ENCODE results near the gene PLCB1. TPM values are rescaled to one million over a fixed set of nuclear protein-coding genes. Genes with fewer than 3 reads are reported as not detected.

Gene PLCB1
- total RNA-seq, 1 donor from 2014 or later, result 6.3 TPM

- H3K9me3 ChIP-seq, result no peaks in the 10 kb centered on the region
- intact Hi-C loops (cut with DNase I), result no loop called here
- no peak for TF ChIP-seq CTCF (IDR thresholded peaks at IDR 0.05)
- H3K36me3 ChIP-seq, result no peaks in the 10 kb centered on the region
- H3K27me3 ChIP-seq (ENCODE audit: low read depth), result no peaks in the 10 kb centered on the region
- H3K4me3 ChIP-seq, result no peak overlapping the region
- peaks cover 7% of the 10 kb centered on the region for H3K4me1 ChIP-seq
- ATAC-seq (no peak), DNase-seq (no peak)
- H3K27ac ChIP-seq, result no peak overlapping the region
Observed at GRCh38 chr20:8860011-8860495, 728.0 kb downstream of the PLCB1 start.

DNA sequence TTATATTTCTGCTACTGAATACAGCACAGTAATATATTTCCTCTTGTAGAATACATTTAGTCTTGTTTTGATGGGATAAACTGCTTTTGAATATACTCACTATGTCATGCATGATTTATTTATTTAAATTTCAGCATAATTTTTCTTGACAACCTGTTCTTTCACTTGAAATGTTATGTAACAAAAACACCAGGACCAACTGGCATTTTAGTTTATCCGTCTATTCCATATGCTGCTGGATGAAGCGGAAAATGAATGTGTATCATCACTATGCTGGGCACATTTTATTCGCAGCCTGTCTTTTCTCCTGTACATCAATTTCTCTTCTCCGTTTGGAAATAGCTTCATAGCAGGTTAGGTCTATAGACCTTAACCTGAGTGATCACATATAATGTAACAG lies 730.0 kb downstream of the PLCB1 start:
- intact Hi-C loops (cut with DNase I), result no loop called here
- Histone ChIP-seq H3K4me1 (no peaks in the 10 kb centered on the region), H3K9me3 (no peaks in the 10 kb centered on the region), H3K36me3 (no peaks in the 10 kb centered on the region), H3K4me3 (no peak overlapping the region), H3K27me3 (ENCODE audit: low read depth) (no peaks in the 10 kb centered on the region), H3K27ac (no peak overlapping the region)
- no peak for DNase-seq
- TF ChIP-seq CTCF (IDR thresholded peaks at IDR 0.05), result no peak
- no peak for ATAC-seq

DNA sequence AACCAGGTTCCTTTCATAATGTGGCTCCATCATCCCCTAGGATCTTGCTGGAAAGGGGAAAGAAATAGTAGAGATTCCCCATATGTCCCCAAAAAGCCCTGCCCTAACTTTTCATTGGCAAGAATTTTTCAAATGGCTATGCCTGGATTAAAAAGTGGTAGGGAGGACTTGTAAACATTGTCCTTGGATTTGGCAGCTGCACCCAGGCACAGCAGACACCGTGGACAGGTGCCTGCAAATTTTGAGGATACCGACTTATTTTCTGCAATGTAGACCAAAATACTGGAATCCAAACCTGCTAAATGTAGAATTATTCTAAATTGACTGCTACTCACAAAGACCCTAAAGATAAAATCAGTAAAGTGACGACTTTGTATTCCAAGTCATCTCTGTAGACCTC lies 733.6 kb downstream of the PLCB1 start:
- Histone ChIP-seq H3K36me3 (no peaks in the 10 kb centered on the region), H3K9me3 (no peaks in the 10 kb centered on the region), H3K27ac (no peak overlapping the region), H3K27me3 (ENCODE audit: low read depth) (no peaks in the 10 kb centered on the region), H3K4me1 (no peaks in the 10 kb centered on the region), H3K4me3 (no peak overlapping the region)
- intact Hi-C loops (cut with DNase I), result no loop called here
- no peak for ATAC-seq
- no peak for TF ChIP-seq CTCF (IDR thresholded peaks at IDR 0.05)
- DNase-seq, result no peak

- intact Hi-C loops (cut with DNase I), result no loop called here
- Histone ChIP-seq H3K4me1 (no peaks in the 10 kb centered on the region), H3K27ac (no peak overlapping the region), H3K9me3 (no peaks in the 10 kb centered on the region), H3K27me3 (ENCODE audit: low read depth) (no peaks in the 10 kb centered on the region), H3K4me3 (no peak overlapping the region), H3K36me3 (no peaks in the 10 kb centered on the region)
- no peak for ATAC-seq
- no peak for TF ChIP-seq CTCF (IDR thresholded peaks at IDR 0.05)
- no peak for DNase-seq
Observed at GRCh38 chr20:8867038-8867740, 735.1 kb downstream of the PLCB1 start.

DNA sequence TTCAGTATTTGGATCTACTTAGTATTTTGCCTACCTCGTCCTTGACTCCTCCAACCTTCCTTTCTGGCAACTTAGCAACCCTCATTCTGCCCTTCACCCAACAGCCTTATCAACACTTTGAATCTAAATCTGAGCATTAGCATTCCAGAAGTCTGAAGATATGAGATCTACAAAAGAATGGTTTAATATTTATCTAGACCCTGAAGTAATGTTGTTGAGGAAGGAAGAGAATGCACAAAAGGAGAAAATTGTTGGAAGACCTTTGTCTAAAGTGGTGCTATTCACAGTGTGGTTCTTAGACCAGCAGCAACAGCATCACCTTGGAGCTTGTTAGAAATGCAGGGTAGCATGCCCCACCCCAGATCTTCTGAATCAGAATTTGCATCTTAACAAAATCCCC lies 738.6 kb downstream of the PLCB1 start:
- H3K36me3 ChIP-seq, result no peaks in the 10 kb centered on the region
- H3K4me1 ChIP-seq, result no peaks in the 10 kb centered on the region
- H3K27ac ChIP-seq, result no peak overlapping the region
- no peak for TF ChIP-seq CTCF (IDR thresholded peaks at IDR 0.05)
- ATAC-seq, result no peak
- no peak for DNase-seq
- intact Hi-C loops (cut with DNase I), result no loop called here
- no peak overlapping the region for H3K4me3 ChIP-seq
- H3K9me3 ChIP-seq, result no peaks in the 10 kb centered on the region
- H3K27me3 ChIP-seq (ENCODE audit: low read depth), result no peaks in the 10 kb centered on the region
